ENCODE results near the gene KCNAB1.

- TF ChIP-seq CTCF (IDR thresholded peaks at IDR 0.05; ENCODE audit: insufficient read depth, low read length, poor library complexity, severe bottlenecking) (no peak), EZH2phosphoT487 (conservative IDR thresholded peaks at IDR 0.05; ENCODE audit: low read length) (no peak)
Measured at GRCh38 chr3:156317462-156318074, 197.2 kb downstream of the KCNAB1 start.
